ENCODE data around the gene ARPC5.
"Not testable (repeated sequence)": the region's sequence is repeated elsewhere in the genome, so short reads cannot be mapped to it uniquely, and the experiment has no call there.

Gene ARPC5

GRCh38 chr1:183612975-183613374, 22.6 kb downstream of the ARPC5 start:
- in situ Hi-C loops (cut with HindIII; ENCODE audit: low sequenced_read_pairs), result not testable (repeated sequence)

- in situ Hi-C loops (cut with HindIII; ENCODE audit: low sequenced_read_pairs), result no loop called here
Measured at GRCh38 chr1:183612407-183612806, 23.2 kb downstream of the ARPC5 start.

GRCh38 chr1:183611021-183611420, 24.6 kb downstream of the ARPC5 start:
- in situ Hi-C loops (cut with HindIII; ENCODE audit: low sequenced_read_pairs), result no loop called here

DNA sequence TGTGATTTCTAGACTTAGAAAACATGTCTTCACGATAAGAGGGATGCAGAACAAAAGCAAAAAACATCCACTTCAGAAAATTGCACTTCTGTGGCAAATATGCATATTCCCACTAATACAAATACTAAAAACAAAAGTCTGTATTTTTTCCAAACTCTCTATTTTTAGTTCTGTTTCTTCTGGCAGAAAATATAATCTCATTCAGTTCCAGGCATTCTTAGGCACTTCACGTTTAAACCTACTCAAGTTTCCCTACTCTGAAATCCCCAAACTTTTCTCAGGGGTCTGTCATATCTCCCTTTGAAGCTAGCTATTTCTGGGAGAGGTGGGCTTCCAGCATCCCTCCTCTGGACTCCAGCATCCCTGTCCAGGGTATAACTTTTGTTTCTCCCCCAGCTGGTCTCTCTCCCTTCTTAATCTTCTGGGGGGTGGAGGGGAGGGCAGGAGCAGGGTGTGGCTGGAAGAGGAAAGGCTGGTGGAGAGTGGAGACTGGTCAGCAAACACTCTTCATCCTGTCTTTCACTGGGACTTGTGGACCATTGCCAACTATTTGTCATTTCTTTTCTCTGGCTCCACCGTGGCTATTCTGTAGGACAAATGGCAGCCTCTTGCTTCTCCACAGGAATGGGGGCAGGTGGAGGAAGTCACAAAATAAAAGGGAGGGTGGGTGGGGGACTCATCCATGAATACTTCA, 25.7 kb downstream of the ARPC5 start:
- in situ Hi-C loops (cut with HindIII; ENCODE audit: low sequenced_read_pairs), result no loop called here

DNA sequence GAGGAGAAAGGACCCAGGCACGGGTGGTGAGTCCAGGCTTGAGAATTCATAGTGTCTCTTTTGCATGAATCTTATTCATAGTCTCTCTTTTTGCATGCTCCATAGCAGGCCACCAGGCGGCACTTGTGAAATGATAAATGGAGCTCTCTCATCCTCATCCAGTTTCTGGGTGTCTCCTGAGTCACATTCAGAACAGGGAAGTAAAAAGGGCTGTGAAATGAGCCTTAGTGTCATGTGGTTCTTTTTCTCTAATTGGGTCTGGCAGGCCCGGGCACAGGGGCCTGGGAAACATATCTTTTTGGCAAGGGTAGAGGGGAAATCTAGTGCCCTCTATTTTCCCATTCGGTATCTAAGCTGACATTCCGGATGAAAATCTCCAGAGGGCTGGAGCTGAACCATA, 26.3 kb downstream of the ARPC5 start:
- in situ Hi-C loops (cut with HindIII; ENCODE audit: low sequenced_read_pairs), result no loop called here

DNA sequence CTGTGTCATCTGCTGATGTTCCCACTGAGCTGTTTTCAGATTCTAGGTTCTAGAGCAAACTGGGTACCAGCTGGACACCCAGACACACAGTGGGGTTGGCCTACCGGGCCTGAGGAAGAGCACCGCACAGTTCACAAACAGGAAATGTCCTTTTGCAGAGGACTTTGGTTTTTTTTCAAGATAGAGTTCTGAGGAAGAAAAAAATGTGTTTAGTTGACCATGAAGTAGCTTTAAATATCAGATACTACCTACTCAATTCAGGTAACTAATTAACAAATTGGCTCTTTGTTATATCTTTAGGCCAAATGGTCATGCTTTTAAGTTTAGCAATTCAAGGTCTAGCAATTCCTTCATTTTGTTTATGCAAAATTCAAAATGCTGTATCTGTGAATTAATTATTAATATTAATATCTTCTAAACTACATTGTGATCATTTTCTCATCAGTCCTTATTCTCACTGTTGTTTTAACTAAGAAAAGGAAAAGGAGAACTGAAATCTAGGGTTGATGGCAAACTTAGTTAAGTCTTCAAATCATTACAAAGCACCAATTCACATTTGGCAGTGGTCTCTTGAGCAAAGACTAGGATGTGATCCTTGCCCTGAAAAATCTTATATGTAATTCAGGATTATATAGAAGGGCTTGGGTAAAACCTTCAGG, 28.1 kb downstream of the ARPC5 start:
- in situ Hi-C loops (cut with HindIII; ENCODE audit: low sequenced_read_pairs), result no loop called here

GRCh38 chr1:183605904-183606303, 29.7 kb downstream of the ARPC5 start:
- in situ Hi-C loops (cut with HindIII; ENCODE audit: low sequenced_read_pairs), result no loop called here

GRCh38 chr1:183604815-183605214, 30.8 kb downstream of the ARPC5 start:
- in situ Hi-C loops (cut with HindIII; ENCODE audit: low sequenced_read_pairs), result no loop called here

GRCh38 chr1:183604038-183604808, 31.4 kb downstream of the ARPC5 start:
- in situ Hi-C loops (cut with HindIII; ENCODE audit: low sequenced_read_pairs), result no loop called here

- in situ Hi-C loops (cut with HindIII; ENCODE audit: low sequenced_read_pairs), result no loop called here
Measured at GRCh38 chr1:183602510-183602909, 33.1 kb downstream of the ARPC5 start.

- in situ Hi-C loops (cut with HindIII; ENCODE audit: low sequenced_read_pairs), result no loop called here
Measured at GRCh38 chr1:183600634-183601033, 34.9 kb downstream of the ARPC5 start.

- in situ Hi-C loops (cut with HindIII; ENCODE audit: low sequenced_read_pairs), result no loop called here
Measured at GRCh38 chr1:183600136-183600535, 35.4 kb downstream of the ARPC5 start.

- in situ Hi-C loops (cut with HindIII; ENCODE audit: low sequenced_read_pairs), result loop anchor here (5.0 to 10.0 kb wide), 2 partner anchors 71 to 354 kb away; no protein-coding TSS in a partner anchor
Measured at GRCh38 chr1:183598386-183598785, 37.2 kb downstream of the ARPC5 start.

DNA sequence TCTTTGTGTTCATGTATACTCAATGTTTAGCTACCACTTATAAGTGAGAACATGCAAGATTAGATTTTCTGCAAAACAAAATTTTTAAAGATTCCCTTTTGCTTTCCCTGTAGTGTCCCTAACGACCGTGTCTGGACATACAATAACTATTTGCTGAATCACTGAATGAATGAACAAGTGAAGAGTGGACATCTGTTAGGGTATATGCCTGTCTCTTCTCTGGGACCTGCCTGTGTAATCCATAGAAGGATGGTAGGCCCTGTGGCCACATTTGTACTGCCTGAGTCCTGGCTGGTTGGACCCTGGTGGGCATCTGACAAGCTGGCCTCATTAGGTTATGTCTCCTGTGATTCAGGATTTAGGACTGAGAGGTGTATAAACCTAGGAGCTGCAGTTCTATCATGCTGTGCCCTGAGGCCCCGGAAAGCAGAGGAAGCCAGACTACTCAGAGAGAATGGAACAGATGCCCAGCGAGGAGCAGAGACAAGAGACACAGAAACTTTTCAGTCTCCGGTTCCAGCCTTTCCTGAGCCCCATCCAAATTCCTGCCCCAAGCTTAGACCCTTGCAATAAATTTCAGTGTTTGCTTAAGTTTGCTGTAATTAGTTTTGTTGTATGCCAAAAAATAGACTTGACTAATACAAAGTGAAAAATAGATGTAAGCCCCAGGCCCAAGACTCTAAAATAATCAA, 37.8 kb downstream of the ARPC5 start:
- in situ Hi-C loops (cut with HindIII; ENCODE audit: low sequenced_read_pairs), result loop anchor here (5.0 to 10.0 kb wide), 2 partner anchors 71 to 353 kb away; no protein-coding TSS in a partner anchor

GRCh38 chr1:183596500-183596899, 39.1 kb downstream of the ARPC5 start:
- in situ Hi-C loops (cut with HindIII; ENCODE audit: low sequenced_read_pairs), result loop anchor here (5.0 to 10.0 kb wide), 2 partner anchors 69 to 352 kb away; no protein-coding TSS in a partner anchor

- in situ Hi-C loops (cut with HindIII; ENCODE audit: low sequenced_read_pairs), result loop anchor here (5.0 to 10.0 kb wide), 2 partner anchors 68 to 351 kb away; no protein-coding TSS in a partner anchor
Measured at GRCh38 chr1:183595537-183595936, 40.0 kb downstream of the ARPC5 start.

DNA sequence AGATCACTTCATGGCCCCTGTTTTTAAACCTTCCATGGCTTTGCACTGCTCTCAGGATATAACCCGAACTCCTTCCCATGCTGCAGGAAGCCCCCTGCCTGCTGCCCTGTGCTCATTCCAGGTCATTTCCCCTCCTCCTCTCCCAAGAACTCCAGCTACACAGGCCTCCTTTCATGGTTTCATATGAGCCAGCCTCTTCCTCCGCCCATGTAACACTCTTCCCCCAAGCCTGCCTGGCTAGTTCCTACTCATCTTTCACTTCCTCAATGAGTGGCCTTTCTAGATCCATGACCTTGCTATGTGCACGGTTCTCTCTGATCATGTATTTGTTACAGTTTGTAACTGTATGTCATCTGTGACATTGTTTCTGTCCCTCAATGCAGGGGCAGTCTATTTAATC, 42.2 kb downstream of the ARPC5 start:
- in situ Hi-C loops (cut with HindIII; ENCODE audit: low sequenced_read_pairs), result loop anchor here (10.0 kb wide), 1 partner anchor 349 kb away; no protein-coding TSS in a partner anchor

DNA sequence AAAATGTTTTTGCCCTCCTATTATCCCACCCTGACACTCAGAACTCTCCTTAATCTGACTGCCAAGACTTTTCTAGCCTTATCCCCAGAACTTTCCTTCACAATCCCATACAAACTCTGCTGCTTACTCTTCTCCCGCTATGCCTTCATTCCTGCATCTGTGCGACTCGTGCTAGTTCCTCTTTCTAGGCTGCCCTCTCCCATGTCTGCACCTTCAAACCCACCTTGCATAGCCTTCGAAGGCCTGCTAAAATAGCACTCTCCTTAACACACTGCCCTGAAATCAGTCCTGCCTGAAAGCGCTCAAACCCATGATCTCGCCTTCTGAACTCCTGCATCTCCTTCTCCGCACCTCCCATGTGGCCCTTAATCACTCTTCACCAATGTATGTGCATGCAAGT, 42.9 kb downstream of the ARPC5 start:
- in situ Hi-C loops (cut with HindIII; ENCODE audit: low sequenced_read_pairs), result loop anchor here (10.0 kb wide), 1 partner anchor 348 kb away; no protein-coding TSS in a partner anchor

GRCh38 chr1:183590244-183591191, 45.1 kb downstream of the ARPC5 start, which contains the start of gene NCF2:
Gene NCF2, minus strand, starts transcription at chr1:183590459. Its CDS starts 130 bp downstream, at chr1:183590329.
- in situ Hi-C loops (cut with HindIII; ENCODE audit: low sequenced_read_pairs), result loop anchor here (10.0 kb wide), 1 partner anchor 346 kb away; no protein-coding TSS in a partner anchor

Measured in endothelial cell of hepatic sinusoid (primary cell).